HG03521 (cell line): Measurements from ENCODE around the gene CCDC152.
"Not testable (repeated sequence)": the region's sequence is repeated elsewhere in the genome, so short reads cannot be mapped to it uniquely, and the experiment has no call there.

Source experiments
- ATAC-seq: cut with Tn5 transposase; IDR thresholded peaks from one replicate; pipeline ENCODE4 v1.9.1; 2021; ENCODE audit warnings: mild to moderate bottlenecking, moderate library complexity; ENCODE audit not compliant: unreplicated experiment

CCDC152 gene

DNA sequence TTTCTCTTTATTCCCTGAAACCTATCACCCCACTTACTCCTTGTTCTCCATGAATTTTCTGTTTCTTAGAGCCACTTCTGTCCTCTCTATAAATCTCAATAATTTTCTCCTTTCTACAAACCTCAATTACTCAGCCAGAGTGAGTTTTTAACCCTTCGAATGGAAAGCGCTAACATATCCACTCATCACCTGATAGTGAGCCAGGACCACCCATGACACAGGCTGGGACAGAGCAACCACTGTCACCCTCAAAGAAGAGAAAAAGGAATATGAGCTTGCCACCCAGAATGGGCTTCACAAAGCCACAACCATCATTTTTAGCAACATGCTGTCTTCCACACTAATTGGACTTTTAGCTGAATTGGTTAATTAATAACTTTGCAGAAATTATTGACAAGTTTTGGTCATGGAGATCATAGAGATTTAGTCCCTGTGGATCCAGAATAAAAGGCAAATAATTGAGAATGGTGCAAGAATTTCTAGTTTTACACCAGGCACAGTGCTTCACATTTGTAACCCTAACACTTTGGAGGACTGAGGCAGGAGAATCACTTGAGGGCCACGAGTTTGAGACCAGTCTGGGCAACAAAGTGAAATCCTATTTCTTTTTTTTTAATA lies 87.2 kb downstream of the CCDC152 start:
- no peak for ATAC-seq

DNA sequence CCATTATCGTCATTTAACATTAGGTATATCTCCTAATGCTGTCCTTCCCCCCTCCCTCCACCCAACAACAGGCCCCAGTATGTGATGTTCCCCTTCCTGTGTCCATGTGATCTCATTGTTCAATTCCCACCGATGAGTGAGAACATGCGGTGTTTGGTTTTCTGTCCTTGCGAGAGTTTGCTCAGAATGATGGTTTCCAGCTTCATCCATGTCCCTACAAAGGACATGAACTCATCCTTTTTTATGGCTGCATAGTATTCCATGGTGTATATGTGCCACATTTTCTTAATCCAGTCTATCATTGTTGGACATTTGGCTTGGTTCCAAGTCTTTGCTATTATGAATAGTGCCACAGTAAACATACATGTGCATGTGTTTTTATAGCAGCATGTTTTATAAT lies 87.8 kb downstream of the CCDC152 start:
- not testable (repeated sequence) for ATAC-seq

DNA sequence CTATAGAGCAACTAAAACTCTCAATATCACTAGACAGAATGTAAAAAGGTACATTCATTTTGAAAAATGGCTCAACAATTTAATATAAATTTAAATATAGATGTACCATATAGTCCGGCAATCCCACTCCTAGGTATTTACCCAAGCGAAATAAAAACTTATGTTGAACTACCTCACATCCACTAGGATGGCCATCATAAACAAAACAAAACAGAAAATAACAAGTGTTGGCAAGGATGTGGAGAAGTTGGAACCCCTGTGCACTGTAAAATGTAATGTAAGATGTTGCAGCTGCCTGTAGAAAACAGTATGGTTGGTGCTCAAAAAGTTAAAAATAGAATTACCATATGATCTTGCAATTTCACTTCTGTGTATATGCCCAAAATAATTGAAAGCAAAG lies 91.9 kb downstream of the CCDC152 start:
- no peak for ATAC-seq

DNA sequence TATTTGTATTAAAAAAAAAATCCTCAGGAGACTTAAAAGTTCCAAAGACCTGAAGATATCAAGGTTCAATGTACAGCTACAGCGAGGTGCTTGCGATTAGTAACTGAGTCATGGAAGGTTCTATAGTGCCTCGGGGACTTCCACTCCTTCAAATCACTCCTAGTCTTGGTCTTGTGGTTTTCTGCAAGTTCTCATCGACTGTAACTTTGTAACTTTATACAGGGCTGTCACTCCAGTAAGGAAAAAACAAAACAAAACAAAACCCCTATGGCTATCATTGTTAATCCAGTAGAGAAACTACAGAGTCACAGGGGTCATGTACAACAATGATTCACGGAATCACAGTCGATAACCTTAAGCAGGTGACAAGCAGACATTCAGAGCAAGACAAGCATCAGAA lies 94.9 kb downstream of the CCDC152 start:
- ATAC-seq, result no peak
